Embryonic facial prominence (tissue), 1 donor: ENCODE measurements around the gene GPC4.

ENCODE experiments used
- DNase-seq: peaks from one replicate; pipeline ENCODE4 v3.0.0-alpha.2; 2016; ENCODE audit errors: extremely low spot score

Gene GPC4

DNA sequence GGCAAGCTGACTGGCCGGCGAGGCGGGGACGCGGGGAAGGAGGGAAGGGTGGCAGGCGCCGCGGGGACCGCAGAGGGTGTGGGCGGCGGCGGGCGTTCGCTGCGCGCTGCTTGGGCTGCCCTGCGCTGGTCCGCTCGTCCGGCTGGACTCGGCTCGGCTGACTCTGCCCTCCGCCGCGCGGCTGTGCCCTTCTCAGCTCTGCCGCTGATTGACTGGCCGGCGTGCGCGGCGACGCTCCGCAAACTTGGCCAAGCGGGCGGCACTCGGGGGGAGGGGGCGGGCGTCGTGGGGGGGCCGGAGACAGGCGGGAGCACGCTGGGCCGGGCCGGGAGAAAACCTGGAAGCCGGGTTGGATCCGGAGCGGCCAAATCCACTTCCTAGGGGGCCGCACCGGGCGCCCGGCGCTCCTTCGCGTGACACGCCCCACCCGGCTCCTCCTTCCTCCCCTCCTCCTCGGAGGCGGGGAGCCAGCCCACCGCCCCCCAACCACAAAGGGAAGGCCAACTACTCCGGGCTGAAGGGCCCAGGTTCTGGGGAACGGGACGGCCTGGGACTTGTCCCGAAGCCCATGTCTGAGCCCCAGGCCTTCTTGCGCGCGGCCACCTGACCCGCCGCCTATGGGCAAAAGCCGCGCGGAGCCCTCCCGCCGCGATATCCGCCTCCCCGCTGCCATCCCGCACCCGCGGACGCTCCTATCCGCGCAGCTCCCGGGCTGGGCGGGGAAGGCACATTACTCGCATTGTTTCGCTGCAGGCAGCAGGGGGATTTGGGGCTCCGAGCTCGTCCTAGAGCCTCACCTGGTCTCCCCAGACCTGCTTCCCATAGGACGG, at the start of gene GPC4:
Gene GPC4, minus strand, starts transcription at position 214 of the 830 bp plus-strand sequence. CDS start 524 bp downstream, outside the sequence.
- DNase-seq, result no peak

DNA sequence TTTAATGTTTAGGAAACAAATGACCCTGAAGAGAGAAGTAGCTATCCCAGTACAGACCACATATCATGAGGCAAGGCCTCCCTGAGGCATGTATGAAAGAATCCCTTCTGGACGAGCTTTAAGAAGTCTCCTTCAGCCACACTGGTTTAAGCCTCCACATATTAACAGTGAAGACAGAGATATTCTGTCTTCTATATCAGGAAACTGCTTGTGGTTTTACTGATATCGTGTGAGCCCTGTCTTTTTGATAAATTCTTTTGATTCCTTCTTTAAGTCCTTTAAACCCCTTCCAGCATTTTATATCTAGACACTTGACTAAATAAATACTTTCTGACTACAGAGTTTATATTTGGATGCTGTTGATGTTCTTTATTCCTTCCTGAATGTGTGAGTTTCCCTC, 45.9 kb upstream of the GPC4 start:
- no peak for DNase-seq

DNA sequence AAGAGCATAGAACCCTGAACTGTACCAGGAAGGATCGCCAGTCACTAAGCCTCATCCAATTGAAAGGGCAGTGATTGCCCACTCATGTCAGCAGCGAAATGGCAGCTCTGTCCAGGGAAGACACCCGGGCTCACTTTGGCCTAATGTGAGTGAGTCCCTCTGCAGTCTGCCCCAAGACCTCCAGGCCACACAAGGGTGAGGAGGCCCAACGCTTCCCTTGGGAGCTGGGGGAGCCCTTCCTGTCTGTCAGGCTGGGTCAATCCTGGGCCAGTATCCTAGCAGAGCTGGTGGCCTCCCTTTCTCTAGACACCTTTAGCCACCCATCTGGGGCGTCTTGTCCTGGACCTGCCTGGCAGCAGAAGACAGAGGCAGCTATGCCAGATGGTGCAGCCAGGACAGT, 39.6 kb upstream of the GPC4 start:
- DNase-seq, result no peak

DNA sequence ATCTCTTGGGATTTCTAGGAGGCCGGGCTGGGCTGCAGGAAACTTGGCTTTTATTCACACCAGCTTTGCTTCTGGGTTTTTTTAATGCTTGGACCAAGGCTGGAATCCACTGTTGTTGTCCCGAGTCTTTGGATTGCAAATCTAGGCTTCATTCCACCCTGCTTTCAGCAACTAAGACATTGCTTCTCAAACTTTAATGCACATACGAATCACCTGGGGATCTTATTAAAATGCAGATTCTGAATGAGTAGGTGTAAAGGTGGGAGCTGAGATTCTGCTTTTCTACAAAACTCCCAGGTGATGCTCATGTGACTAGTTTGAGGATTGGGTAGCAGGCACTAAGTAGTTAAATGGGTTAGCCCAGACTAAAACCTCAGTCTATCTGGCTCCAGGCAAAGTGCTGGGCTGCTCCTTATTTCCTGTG, 39.2 kb upstream of the GPC4 start:
- DNase-seq, result no peak

DNA sequence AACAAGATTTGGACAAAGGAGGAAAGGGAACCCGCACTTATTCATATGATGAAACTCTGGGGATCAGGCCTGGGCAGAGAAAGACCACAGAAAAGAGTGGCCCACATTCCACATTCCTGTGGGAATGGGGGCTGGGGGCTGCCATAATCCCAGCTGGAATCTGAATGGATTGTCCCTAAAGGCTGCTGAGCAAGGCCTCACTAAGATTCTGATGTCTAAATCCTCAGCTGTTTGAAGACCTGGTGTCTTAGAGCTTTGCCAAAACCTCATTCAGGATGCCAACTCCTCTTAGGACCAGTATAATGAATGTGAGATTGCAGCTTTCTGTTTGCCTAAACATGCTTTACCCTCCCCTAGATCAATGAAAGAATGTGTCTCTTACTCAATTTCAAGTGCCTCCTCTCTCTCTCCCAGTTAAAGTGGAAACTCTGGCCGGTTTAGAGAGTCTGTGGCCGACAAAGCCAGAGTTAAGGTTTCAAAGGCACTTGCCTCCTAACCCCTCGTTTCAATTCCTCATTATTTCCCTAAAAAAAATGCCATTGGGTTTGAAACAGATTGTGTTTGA, 33.3 kb upstream of the GPC4 start:
- no peak for DNase-seq

DNA sequence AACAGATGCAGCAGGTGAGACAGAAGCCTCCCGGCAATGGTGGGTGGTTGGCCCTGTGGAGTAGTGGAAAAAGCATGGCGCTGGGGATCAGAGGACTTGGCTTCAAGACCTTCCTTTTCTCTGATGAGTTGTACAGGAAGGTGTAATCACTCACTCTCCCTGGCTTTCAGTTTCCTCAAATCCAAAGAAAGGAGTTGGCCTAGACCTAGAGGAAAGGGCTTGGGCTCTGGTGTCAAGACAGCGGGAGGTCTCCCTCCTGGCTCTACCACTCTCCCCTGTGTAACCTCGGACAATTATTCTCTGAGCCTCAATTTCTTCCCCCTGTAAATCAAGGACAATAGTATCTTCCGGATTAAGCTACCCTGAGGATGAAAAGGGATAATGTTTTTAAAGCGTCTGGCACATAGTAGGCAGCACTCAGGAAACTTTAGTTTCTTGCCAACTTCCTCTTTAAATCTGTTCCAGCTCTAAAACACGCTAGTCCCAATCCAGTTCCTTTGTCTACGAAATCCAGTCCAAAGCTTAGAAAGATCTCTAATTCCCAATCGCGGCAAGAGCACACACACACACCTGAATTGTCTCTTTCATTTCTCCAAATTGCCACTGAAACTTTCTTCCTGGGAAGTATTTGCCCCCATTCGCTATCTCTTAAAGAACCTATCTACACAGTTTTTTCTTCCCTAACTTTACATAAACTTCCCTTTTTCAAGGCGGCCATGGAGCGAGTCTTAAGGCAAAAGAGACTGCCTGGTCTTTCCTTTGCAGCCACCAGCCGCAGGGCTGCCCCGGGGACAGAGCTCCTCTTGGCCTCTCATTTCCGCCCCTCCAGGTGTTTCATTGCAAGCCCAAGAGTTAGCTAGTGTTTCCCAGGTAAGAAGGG, 29.9 kb upstream of the GPC4 start:
- no peak for DNase-seq

DNA sequence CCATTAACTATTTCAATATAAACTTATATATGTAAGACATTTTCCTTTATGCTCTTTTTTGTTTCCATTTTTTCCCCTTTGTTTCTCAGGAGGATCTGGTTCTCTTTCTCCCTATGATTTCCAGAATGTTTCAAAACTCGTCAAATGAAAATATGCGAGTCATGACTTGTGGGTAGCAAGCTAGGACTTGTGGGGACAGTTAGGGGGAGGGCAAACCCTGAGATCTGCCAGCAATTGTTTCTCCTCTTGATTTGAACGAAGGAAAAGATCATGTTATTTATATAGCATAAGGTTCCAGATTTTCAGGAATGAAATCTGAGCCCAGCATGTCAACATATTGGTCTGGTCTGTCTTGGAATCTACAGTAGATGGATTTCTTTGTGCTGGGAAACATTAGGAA, 28.9 kb upstream of the GPC4 start:
- DNase-seq, result no peak

DNA sequence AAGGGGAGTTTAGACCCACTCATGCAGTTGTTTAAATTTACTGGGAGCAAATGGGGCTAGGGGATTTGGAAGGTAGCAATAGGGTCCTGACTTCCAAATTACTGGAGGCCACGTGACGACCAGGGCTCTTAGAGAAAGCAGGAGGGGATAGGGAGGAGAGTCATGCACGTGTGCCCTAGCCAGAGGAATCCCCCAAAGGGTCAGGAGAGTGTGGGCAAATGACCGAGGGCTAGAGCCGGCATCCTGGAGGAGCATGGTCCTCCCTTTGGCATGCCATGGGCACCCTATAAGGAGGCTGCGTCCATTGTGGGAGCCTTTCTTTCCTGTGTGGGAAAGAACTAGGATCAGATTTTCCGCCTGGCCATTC, 25.5 kb upstream of the GPC4 start:
- no peak for DNase-seq

DNA sequence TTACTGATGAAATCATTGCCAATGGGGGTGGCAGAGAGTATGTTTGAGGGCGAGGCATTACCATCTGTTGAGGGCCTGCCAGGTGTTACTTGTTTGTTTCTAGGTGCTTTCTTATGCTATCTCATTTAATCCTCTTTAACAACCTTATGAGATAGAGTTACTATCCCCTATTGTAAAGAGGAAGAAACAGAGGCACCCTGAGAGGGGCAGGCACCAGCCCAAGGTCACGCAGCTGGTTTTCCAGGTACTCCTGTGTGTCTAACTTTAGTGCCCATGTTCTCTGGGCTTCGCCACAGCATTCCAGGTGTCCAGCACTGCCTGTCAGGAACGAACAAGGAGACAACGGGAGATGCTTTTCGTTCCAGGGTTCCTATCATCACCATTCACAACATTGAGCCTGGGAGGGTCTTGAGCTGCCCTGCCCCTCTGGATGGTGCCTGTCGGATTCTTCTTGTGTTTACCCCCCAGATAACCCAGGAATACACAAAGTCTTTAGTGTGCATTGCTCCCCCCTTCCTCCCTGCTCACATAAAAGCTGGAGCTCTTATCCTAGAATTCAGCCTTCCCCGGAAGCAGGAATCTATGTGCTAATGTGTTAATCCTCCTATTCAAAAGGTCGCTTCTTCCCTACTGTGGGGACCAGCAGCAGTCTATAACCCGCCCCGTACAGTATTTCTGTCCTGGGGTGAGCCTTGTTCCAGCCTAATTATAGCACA, 24.9 kb upstream of the GPC4 start:
- DNase-seq, result no peak

DNA sequence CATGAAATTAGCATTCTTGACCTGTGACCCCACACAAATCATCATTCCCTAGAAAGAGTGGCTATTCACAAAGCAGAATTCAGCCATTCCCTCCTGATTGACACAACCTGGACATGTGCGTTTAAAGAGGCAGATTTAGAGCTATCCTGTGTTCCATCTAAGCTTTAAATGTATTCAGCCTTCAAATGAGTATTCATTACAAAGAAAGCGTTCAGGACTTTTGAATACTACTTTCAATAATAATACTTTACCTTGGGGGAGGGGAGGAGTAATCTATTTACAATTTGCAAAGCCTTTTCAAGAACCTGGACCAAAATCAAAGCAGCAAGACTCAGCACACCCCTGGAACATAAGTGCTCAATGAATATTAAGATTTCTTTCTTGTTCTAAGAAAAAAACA, 22.5 kb upstream of the GPC4 start:
- DNase-seq, result no peak

DNA sequence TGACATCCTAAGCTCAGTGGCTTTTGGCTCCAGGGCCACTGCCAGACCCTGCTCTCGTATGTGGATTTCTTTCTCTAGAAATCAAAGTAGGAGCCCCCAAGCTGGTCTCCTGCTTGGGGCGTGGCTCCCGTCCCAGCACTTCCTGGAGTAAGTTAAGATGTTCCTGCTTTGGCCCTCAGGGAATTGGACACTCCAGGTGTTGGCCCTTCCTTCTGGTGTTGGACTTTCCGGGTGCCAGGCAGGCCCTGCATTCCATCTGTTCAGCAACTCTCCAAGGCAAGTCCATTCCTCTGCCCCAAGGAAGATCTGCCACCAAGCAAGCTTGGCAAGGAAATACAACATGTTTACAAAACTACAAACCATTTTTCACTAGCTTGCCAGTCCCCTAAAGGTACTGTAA, 22.1 kb upstream of the GPC4 start:
- DNase-seq, result no peak

DNA sequence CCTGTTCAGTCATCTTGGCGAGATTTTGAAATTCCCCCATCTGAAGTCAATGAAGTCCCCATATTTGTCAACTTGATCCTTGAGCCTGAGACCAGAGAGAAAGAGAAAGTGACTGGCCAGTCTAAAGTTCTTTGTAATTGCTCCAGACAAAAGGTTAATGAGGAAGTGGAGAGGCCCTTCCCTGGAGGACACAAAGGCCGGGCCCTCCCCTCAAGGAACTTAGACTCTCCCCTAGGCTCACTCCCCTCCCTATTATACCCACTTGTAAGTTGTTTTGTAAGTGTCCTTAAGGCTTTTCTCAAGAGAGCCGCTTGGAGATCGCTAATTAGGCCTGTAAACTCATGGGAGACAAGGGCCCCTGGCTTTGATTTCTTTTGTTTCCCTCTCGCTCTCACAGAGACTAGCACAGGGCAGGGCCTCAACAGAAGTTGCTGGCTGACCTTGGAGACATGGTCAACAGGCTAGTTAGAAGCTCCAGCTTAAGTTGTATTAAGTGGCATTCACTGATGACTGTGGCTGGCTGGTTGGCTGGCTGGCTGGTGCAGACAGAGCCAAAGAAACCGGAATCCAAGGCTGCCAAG, 20.3 kb upstream of the GPC4 start:
- DNase-seq, result no peak

DNA sequence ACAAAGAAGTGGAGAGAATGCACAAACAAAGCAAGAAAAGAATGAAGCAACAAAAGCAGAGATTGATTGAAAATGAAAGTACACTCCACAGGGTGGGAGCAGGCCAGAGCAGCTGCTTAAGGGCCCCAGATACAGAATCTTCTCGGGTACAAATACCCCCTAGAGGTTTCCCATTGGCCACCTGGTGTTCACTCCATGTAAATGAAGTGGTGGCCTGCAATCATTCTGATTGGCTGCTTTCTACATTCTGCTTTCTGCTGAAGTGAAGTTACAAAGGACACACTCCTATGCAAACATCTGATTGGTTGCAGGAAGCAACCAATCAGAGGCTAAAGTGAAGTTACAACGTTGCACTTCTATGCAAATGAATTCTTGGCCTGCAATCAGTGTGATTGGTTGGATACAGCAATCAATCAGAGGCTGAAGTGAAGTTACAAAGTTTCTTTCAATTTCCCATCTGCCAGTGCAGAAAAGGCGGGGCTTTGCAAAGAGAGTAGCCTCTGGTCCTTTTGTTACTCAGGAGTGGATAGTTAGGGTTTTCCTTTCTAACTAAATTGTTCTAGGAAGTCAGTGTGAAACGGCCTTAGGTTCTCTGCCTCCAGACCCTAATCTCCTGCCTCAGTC, 19.0 kb upstream of the GPC4 start:
- DNase-seq, result no peak

DNA sequence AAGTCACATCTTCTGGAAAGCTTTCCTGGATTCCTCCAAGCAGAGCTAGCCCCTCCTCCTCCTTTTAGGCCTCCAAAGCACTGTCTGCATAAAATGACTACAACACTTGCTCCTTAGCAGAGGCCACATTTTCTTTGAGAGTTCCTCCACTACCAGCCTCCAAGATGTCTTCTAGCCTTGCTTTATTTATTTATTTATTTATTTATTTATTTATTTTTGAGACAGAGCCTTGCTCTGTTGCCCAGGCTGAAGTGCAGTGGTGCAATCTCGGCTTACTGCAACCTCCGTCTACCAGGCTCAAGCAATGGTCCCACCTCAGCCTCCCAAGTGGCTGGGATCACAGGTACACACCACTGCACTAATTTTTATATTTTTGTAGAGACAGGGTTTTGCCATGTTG, 4.6 kb upstream of the GPC4 start:
- no peak for DNase-seq

DNA sequence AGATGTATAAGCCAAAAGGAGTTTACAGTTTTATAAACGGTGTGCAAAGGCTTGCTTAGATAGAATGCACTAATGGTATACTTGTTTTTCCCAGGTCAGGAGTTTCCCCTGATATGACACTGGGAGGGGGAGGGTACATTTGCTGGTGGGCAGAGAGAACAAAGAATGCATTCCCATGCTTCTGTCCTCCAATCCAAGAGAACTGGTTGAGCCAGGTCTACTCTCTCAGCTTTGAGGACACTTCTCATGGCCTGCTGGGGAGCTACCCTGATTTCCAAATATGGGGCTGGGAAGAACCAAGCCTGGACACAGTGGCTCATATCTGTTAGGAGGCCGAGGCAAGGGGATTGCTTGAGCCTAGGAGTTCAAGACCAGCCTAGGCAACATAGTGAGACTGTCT, 3.3 kb upstream of the GPC4 start:
- DNase-seq, result no peak

DNA sequence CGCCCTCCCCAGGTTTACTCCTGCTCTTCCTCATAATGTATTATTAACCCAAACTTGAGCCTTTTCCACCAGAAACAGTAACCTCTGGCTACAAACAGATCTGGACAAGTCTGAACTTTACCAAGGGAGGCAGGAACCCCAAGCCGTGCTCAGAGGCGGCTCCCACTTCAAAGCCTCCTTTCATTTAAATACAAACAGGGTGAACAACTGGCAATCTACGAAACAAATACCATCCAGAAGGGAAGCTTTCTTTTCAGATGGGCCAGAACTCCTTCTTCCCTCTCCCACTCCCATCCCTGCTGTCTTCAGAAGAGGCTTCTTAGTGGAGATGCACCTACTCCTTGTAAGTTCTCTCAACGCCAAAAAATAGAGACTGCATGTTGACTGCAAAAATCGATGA, 2.1 kb upstream of the GPC4 start:
- no peak for DNase-seq

DNA sequence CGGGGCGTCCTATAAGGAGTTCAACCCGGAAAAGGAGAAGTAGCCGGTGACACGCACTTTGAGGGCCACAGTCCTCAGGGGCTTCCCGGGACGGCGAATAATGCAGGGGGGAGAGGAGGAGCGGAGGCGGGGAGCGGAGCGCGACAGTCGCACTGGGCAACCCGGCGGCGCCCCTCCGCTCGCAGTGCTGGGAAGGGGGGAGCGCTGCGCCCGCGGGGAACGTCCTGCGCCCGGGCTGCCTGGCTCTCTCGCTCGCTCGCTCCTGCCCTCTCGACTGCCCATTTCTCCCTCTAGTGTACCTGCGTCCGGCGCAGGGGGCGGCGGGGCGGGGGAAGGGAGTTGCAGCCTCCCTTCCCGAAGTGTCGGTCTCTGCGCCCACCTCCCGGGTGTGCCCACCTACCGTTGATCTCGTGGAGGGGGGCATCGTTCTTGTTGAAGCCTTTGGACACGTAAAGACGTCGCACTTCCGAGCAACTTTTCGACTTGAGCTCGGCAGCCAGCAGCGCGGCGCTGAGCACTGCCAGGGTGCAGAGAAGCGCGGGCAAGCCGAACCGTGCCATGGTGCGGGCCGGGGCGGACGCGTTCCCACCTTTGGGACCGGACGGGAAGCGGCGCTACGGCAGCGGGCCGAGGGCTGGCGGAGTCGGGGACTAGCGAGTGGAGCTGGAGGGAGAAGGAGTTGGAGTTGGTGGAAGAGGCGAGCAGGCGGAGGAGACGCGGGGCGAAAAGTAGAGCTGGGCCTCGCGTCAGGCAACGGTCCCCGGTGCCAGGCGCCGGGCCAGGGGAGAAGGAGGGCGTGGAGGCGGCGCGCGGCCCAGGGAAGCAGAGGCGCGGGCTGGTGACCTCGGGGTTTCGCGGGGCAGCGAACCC, 648 bp downstream of the GPC4 start:
- DNase-seq, result no peak

DNA sequence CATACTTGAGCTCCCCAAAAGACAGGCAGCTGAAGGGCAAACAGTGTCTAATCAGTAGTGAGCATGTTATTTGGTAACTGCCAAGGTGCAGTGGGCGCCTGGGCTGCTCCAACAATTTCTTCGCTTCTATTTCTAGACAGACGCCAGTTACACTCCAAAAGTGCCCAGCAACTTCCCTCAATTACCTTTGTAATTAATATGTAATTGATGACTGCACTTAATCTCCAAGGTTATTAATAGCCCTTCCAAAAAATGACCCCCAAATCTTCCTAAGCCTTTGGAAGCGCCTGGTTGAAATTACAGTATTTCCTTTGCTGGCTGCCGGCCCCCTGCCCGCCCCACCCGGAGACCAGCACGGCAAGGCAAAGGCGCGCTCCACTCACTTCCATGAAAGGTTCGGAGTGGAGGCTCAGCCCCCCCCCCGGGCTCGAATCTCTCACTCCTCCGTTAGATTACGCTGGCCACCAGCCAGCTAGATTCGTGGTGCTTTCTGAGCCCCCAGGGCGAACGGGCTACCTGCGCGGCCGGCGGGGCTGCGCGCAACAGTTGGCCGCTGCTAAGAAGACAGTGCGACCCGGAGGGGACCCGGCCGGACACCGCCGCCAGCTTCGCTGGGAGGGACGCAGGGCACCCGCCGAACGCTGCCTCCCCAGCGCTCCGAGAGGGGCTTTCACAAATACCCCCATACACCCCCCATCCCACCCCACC, 1.9 kb downstream of the GPC4 start:
- no peak for DNase-seq

DNA sequence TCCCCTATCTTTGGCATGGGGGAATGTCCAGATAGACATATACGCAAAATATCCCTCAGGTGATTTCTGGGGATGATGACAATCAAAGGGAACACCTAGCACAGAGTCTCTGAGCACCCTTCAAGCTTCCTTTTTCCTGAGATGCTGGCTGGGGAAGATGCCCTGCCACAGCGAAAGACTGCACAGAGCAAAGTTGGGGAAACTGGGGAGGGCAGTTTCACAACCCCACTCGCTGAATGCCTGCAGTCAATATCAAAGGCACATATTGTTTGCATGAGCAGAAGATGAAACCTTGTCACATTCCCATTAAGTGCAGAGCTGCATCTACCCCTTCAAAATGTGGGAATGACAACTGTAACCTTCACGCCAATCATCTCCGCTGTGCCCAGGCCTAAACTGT, 2.6 kb downstream of the GPC4 start:
- DNase-seq, result no peak

DNA sequence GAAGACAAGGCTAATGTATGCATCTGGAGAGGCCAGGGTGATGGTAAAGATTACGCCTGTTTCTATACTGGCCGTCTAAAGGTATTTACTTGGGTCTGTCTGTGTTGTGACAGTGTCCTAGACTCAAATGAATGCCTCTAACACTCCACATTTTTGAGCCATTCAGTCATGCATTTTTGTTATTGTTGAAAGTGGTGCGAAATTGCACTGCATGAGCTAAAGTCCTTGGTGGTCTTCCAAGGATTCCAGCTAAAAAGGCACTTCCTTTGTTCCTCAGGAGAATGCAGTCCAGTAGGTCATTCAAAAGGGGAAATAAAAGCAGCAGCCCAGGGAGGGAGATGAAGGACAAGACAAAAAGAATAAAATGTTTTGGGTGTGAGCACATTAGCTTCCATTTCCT, 3.0 kb downstream of the GPC4 start:
- DNase-seq, result no peak
